ENCODE results near the gene POC1B. TPM values are rescaled to one million over a fixed set of nuclear protein-coding genes. Genes with fewer than 3 reads are reported as not detected.

Gene POC1B
- total and polyA plus RNA-seq, 11 donors, result 3.3 to 12.4 (median 8.5) TPM

GRCh38 chr12:89481213-89481914 is 44.5 kb downstream of the POC1B start:
- 76 to 84% (median 83%) methylated on average over 2 of the region's 2 CpGs for WGBS, 4 donors
- no peak overlapping the region for H3K27ac ChIP-seq
- intact Hi-C loops (cut with DNase I), result loop anchor here in 1 of 10 donors (5.0 kb wide), 1 partner anchor 41 kb away; the partner anchor contains the start of gene GALNT4
- no peak for TF ChIP-seq CTCF (IDR thresholded peaks at IDR 0.05)
- no peak for TF ChIP-seq POLR2A (IDR thresholded peaks at IDR 0.05)
- peaks cover 0 to 4% (median 0%) of the 10 kb centered on the region in 9 donors for H3K36me3 ChIP-seq
- DNase-seq (no peak), ATAC-seq (peak in 1 of 4 donors; percentile 11)
- H3K4me1 ChIP-seq, result peaks cover 0 to 17% (median 0%) of the 10 kb centered on the region in 12 donors
- no peak overlapping the region for H3K4me3 ChIP-seq
- no peaks in the 10 kb centered on the region for H3K9me3 ChIP-seq
- H3K27me3 ChIP-seq, result no peaks in the 10 kb centered on the region

- Histone ChIP-seq H3K4me1 (peaks cover 0 to 17% (median 0%) of the 10 kb centered on the region in 12 donors), H3K27ac (no peak overlapping the region), H3K4me3 (no peak overlapping the region), H3K27me3 (no peaks in the 10 kb centered on the region), H3K9me3 (no peaks in the 10 kb centered on the region), H3K36me3 (no peaks in the 10 kb centered on the region)
- TF ChIP-seq POLR2A (IDR thresholded peaks at IDR 0.05) (no peak), CTCF (IDR thresholded peaks at IDR 0.05) (no peak)
- intact Hi-C loops (cut with DNase I), result loop anchor here in 2 of 10 donors (5.0 to 10.0 kb wide), 2 partner anchors 42 to 1035 kb away; partner anchors contain the start of gene GALNT4 (in 1 of the 2)
- no peak for DNase-seq
- 90 to 97% (median 95%) methylated on average over 3 of the region's 3 CpGs for WGBS, 4 donors
- no peak for ATAC-seq
Measured at GRCh38 chr12:89479982-89480381, 45.9 kb downstream of the POC1B start.

- Histone ChIP-seq H3K27ac (no peak overlapping the region), H3K9me3 (no peaks in the 10 kb centered on the region), H3K27me3 (no peaks in the 10 kb centered on the region), H3K4me1 (peaks cover 0 to 17% (median 0%) of the 10 kb centered on the region in 12 donors), H3K36me3 (no peaks in the 10 kb centered on the region), H3K4me3 (no peak overlapping the region)
- ATAC-seq (no peak), DNase-seq (no peak)
- TF ChIP-seq POLR2A (IDR thresholded peaks at IDR 0.05) (no peak), CTCF (IDR thresholded peaks at IDR 0.05) (no peak)
- intact Hi-C loops (cut with DNase I), result loop anchor here in 1 of 10 donors (10.0 kb wide), 1 partner anchor 1037 kb away; no protein-coding TSS in a partner anchor
- WGBS, 4 donors, result 92 to 99% (median 95%) methylated on average over 8 of the region's 8 CpGs
Measured at GRCh38 chr12:89477633-89478279, 48.1 kb downstream of the POC1B start.

GRCh38 chr12:89476904-89477595 is 48.8 kb downstream of the POC1B start:
- ATAC-seq (no peak), DNase-seq (no peak)
- no peaks in the 10 kb centered on the region for H3K9me3 ChIP-seq
- H3K27me3 ChIP-seq, result no peaks in the 10 kb centered on the region
- H3K36me3 ChIP-seq, result no peaks in the 10 kb centered on the region
- TF ChIP-seq CTCF (IDR thresholded peaks at IDR 0.05) (no peak), POLR2A (IDR thresholded peaks at IDR 0.05) (no peak)
- no peak overlapping the region for H3K4me3 ChIP-seq
- intact Hi-C loops (cut with DNase I), result loop anchor here in 1 of 10 donors (10.0 kb wide), 1 partner anchor 1038 kb away; no protein-coding TSS in a partner anchor
- 88 to 93% (median 89%) methylated on average over 4 of the region's 4 CpGs for WGBS, 4 donors
- peaks cover 0 to 17% (median 0%) of the 10 kb centered on the region in 12 donors for H3K4me1 ChIP-seq
- no peak overlapping the region for H3K27ac ChIP-seq
